Stimulated activated memory B cell treated with anti-CD40 and anti-IgM and Interleukin-4, amounts not matched to agents 10 μg/mL and 1 μg/mL and 100 μg/mL, for 72 hours (primary cell): ENCODE results near the gene PCDHGB5.

ENCODE experiments used
- ATAC-seq: fragments of 150-1000 bp; cut with Tn5 transposase; 2 replicates; pipeline ENCODE4 v1.10.0; 2021
- H3K27ac Mint-ChIP-seq: one replicate; pipeline ENCODE4 v1.8.0; 2022; ENCODE audit warnings: mild to moderate bottlenecking, mixed read lengths
- H3K27me3 Mint-ChIP-seq: one replicate; pipeline ENCODE4 v1.8.0; 2022; ENCODE audit warnings: mixed read lengths
- H3K36me3 Mint-ChIP-seq: one replicate; pipeline ENCODE4 v1.8.0; 2022; ENCODE audit warnings: mixed read lengths
- H3K4me1 Mint-ChIP-seq: one replicate; pipeline ENCODE4 v1.8.0; 2022; ENCODE audit warnings: mixed read lengths
- H3K4me3 Mint-ChIP-seq: one replicate; pipeline ENCODE4 v1.8.0; 2022; ENCODE audit warnings: mild to moderate bottlenecking, moderate library complexity, mixed read lengths
- H3K9me3 Mint-ChIP-seq: one replicate; pipeline ENCODE4 v1.8.0; 2022; ENCODE audit warnings: mixed read lengths

Gene PCDHGB5

GRCh38 chr5:141440341-141440740 is 42.6 kb downstream of the PCDHGB5 start:
- ATAC-seq, result no peak
- peaks cover 5% of the 10 kb centered on the region for H3K4me1 Mint-ChIP-seq
- H3K36me3 Mint-ChIP-seq, result no peaks in the 10 kb centered on the region
- H3K27ac Mint-ChIP-seq, result no peak overlapping the region
- peaks cover 3% of the 10 kb centered on the region for H3K27me3 Mint-ChIP-seq
- H3K4me3 Mint-ChIP-seq, result no peak overlapping the region
- peaks cover 3% of the 10 kb centered on the region for H3K9me3 Mint-ChIP-seq

GRCh38 chr5:141441571-141442170 is 43.9 kb downstream of the PCDHGB5 start:
- peaks cover 12% of the 10 kb centered on the region for H3K27me3 Mint-ChIP-seq
- no peaks in the 10 kb centered on the region for H3K36me3 Mint-ChIP-seq
- H3K4me3 Mint-ChIP-seq, result no peak overlapping the region
- H3K9me3 Mint-ChIP-seq, result peaks cover 3% of the 10 kb centered on the region
- peaks cover 5% of the 10 kb centered on the region for H3K4me1 Mint-ChIP-seq
- no peak for ATAC-seq
- no peak overlapping the region for H3K27ac Mint-ChIP-seq
